IMR-90 (cell line): Measurements from ENCODE around the gene FCMR. TPM values are rescaled to one million over a fixed set of nuclear protein-coding genes. Genes with fewer than 3 reads are reported as not detected.

Experiments
- ATAC-seq: fragments of 200-7000 bp; cut with Tn5 transposase; 2 replicates; pipeline ENCODE4 v1.9.1; 2020; ENCODE audit warnings: low read depth, mild to moderate bottlenecking, moderate library complexity
- BruUV-seq: library from RNA; stranded (reverse); fragments of 400-500 nt; replicated peaks from 2 replicates; lab custom pipeline; 2021; lab: Mats Ljungman, UMichigan
- CTCF ChIA-PET: fragments of 300-600 bp; formaldehyde crosslinking; extraction: SDS; loops from one replicate; lab custom pipeline; 2021; ENCODE audit warnings: antibody characterized with exemption; lab: Yijun Ruan, JAX
- POLR2A ChIA-PET: fragments of 300-600 bp; sonication (Branson Sonifier 250); formaldehyde crosslinking; loops from one replicate; lab custom pipeline; 2022; ENCODE audit warnings: antibody characterized with exemption; ENCODE audit not compliant: unreplicated experiment; lab: Charles Lee
- DNase-seq: peaks from one replicate; pipeline ENCODE4 v3.0.0; 2013
- H2AFZ ChIP-seq: replicated peaks from 2 replicates; pipeline ENCODE3; 2013; ENCODE audit warnings: low read length, mild to moderate bottlenecking; ENCODE audit not compliant: poor library complexity
- H2AK5ac ChIP-seq: 2 replicates; pipeline ENCODE4 v1.6.1; 2013; ENCODE audit warnings: low read depth, low read length, inconsistent platforms
- H2AK9ac ChIP-seq: replicated peaks from 2 replicates; pipeline ENCODE3; 2013; ENCODE audit warnings: mild to moderate bottlenecking, low read depth, low read length, moderate library complexity; ENCODE audit not compliant: poor library complexity
- H2BK120ac ChIP-seq: 2 replicates; pipeline ENCODE4 v1.6.1; 2013; ENCODE audit warnings: low read depth, low read length, inconsistent platforms
- H2BK15ac ChIP-seq: 3 replicates; pipeline ENCODE4 v1.6.1; 2013; ENCODE audit warnings: low read depth, low read length, inconsistent platforms
- H2BK20ac ChIP-seq: 2 replicates; pipeline ENCODE4 v1.6.1; 2013; ENCODE audit warnings: low read depth, mild to moderate bottlenecking, inconsistent platforms, low read length, moderate library complexity
- H2BK5ac ChIP-seq: 2 replicates; pipeline ENCODE4 v1.6.1; 2013; ENCODE audit warnings: mild to moderate bottlenecking, low read depth, low read length, inconsistent platforms; ENCODE audit not compliant: poor library complexity, severe bottlenecking
- H3K14ac ChIP-seq: replicated peaks from 2 replicates; pipeline ENCODE4 v1.6.1; 2013; ENCODE audit warnings: low read depth, low read length, inconsistent platforms
- H3K18ac ChIP-seq: 2 replicates; pipeline ENCODE4 v1.6.1; 2013; ENCODE audit warnings: low read depth, low read length, control low read depth
- H3K23ac ChIP-seq: 2 replicates; pipeline ENCODE4 v1.6.1; 2013; ENCODE audit warnings: low read depth, low read length, inconsistent platforms
- H3K27ac ChIP-seq: 2 replicates; pipeline ENCODE4 v1.5.1; 2013; ENCODE audit warnings: mild to moderate bottlenecking, control low read depth, low read length; ENCODE audit not compliant: insufficient read depth
- H3K27me3 ChIP-seq: 2 replicates; pipeline ENCODE4 v1.6.1; 2013; ENCODE audit warnings: low read length; ENCODE audit not compliant: control insufficient read depth, insufficient read depth
- H3K36me3 ChIP-seq: 2 replicates; pipeline ENCODE4 v1.6.1; 2013; ENCODE audit warnings: low read length, mixed read lengths; ENCODE audit not compliant: control insufficient read depth, insufficient read depth
- H3K4ac ChIP-seq: 2 replicates; pipeline ENCODE4 v1.6.1; 2013; ENCODE audit warnings: low read depth, low read length, inconsistent platforms
- H3K4me1 ChIP-seq: 2 replicates; pipeline ENCODE4 v1.6.1; 2013; ENCODE audit warnings: low read length, mixed read lengths; ENCODE audit not compliant: control insufficient read depth, insufficient read depth
- H3K4me2 ChIP-seq: 2 replicates; pipeline ENCODE4 v1.6.1; 2013; ENCODE audit warnings: low read depth, mild to moderate bottlenecking, control low read depth, low read length, moderate library complexity
- H3K4me3 ChIP-seq: 2 replicates; pipeline ENCODE4 v1.5.1; 2013; ENCODE audit warnings: low read depth, mild to moderate bottlenecking, control low read depth, low read length, moderate library complexity; ENCODE audit not compliant: insufficient read depth
- H3K56ac ChIP-seq: 2 replicates; pipeline ENCODE4 v1.6.1; 2013; ENCODE audit warnings: low read length, inconsistent platforms; ENCODE audit not compliant: insufficient read depth; ENCODE audit errors: extremely low read depth
- H3K79me1 ChIP-seq, 2 experiments: 2 replicates each; pipeline ENCODE4 v1.6.1; 2013; ENCODE audit warnings: low read length in 2 of 2, inconsistent platforms in 1 of 2, low read depth in 1 of 2
- H3K9ac ChIP-seq: 2 replicates; pipeline ENCODE4 v1.6.1; 2013; ENCODE audit warnings: low read depth, low read length, control low read depth
- H3K9me1 ChIP-seq: 2 replicates; pipeline ENCODE4 v1.6.1; 2013; ENCODE audit warnings: low read length, inconsistent platforms; ENCODE audit not compliant: insufficient read depth
- H3K9me3 ChIP-seq: 2 replicates; pipeline ENCODE4 v1.6.1; 2013; ENCODE audit warnings: low read length; ENCODE audit not compliant: control insufficient read depth, insufficient read depth
- H4K20me1 ChIP-seq: 2 replicates; pipeline ENCODE4 v1.6.1; 2013; ENCODE audit warnings: low read length, inconsistent platforms; ENCODE audit not compliant: insufficient read depth
- H4K5ac ChIP-seq: 2 replicates; pipeline ENCODE4 v1.6.1; 2013; ENCODE audit warnings: mild to moderate bottlenecking, low read depth, low read length, control low read depth
- H4K8ac ChIP-seq, 2 experiments: 2 replicates each; pipeline ENCODE4 v1.6.1; 2013; ENCODE audit warnings: low read depth in 2 of 2, low read length in 2 of 2, control low read depth in 1 of 2, inconsistent platforms in 1 of 2
- H4K91ac ChIP-seq: 2 replicates; pipeline ENCODE4 v1.6.1; 2013; ENCODE audit warnings: low read depth, low read length, inconsistent platforms; ENCODE audit not compliant: insufficient read depth
- BHLHE40 ChIP-seq: fragments of 150-350 bp; IDR thresholded peaks from 2 replicates; pipeline ENCODE4 v1.6.1; 2016; ENCODE audit warnings: mild to moderate bottlenecking, low read depth, low read length
- CEBPB ChIP-seq: IDR thresholded peaks from 2 replicates; pipeline ENCODE4 v1.6.1; 2012; ENCODE audit warnings: low read depth, low read length, improper control_type of control experiment
- CHD1 ChIP-seq: IDR thresholded peaks from 2 replicates; pipeline ENCODE4 v1.6.1; 2012; ENCODE audit warnings: low read depth, low read length, improper control_type of control experiment
- FOS ChIP-seq: fragments of 150-350 bp; IDR thresholded peaks from 2 replicates; pipeline ENCODE4 v1.6.1; 2016; ENCODE audit warnings: low read depth, low read length
- MAFK ChIP-seq: IDR thresholded peaks from 2 replicates; pipeline ENCODE4 v1.6.1; 2012; ENCODE audit warnings: low read depth, low read length, improper control_type of control experiment
- MAZ ChIP-seq: IDR thresholded peaks from 2 replicates; pipeline ENCODE4 v1.6.1; 2012; ENCODE audit warnings: low read depth, mild to moderate bottlenecking, low read length, improper control_type of control experiment, moderate library complexity, borderline replicate concordance
- MXI1 ChIP-seq: IDR thresholded peaks from 2 replicates; pipeline ENCODE4 v1.6.1; 2012; ENCODE audit warnings: low read depth, mild to moderate bottlenecking, low read length, moderate library complexity, borderline replicate concordance
- NFE2L2 ChIP-seq: fragments of 150-350 bp; IDR thresholded peaks from 2 replicates; pipeline ENCODE4 v1.6.1; 2016; ENCODE audit warnings: low read depth, mild to moderate bottlenecking, low read length
- POLR2A ChIP-seq: IDR thresholded peaks from 2 replicates; pipeline ENCODE4 v1.6.1; 2012; ENCODE audit warnings: mild to moderate bottlenecking, low read depth, low read length
- RAD21 ChIP-seq: IDR thresholded peaks from 2 replicates; pipeline ENCODE4 v1.6.1; 2012; ENCODE audit warnings: low read length, improper control_type of control experiment
- RCOR1 ChIP-seq: IDR thresholded peaks from 2 replicates; pipeline ENCODE4 v1.6.1; 2012; ENCODE audit warnings: mild to moderate bottlenecking, low read length, improper control_type of control experiment; ENCODE audit not compliant: insufficient replicate concordance
- RFX5 ChIP-seq: IDR thresholded peaks from 2 replicates; pipeline ENCODE4 v1.8.0; 2012; ENCODE audit warnings: low read depth, mild to moderate bottlenecking, low read length, moderate library complexity
- SMC3 ChIP-seq: fragments of 150-350 bp; IDR thresholded peaks from 2 replicates; pipeline ENCODE4 v1.6.1; 2016; ENCODE audit warnings: low read depth, mild to moderate bottlenecking, antibody characterized with exemption, low read length, moderate library complexity
- WGBS, 2 experiments: methylation state at CpG; one replicate each; pipeline versions ENCODE4 v1.1.5 to v1.1.7; 2013; ENCODE audit warnings: missing lambda C conversion rate in 2 of 2; ENCODE audit not compliant: insufficient read length in 1 of 2; ENCODE audit errors: extremely low coverage in 2 of 2; 5-methylcytosine and 5-hydroxymethylcytosine counted together
- dilution Hi-C: fragments of 300-500 bp; cut with HindIII; formaldehyde crosslinking; loops from one replicate; pipeline ENCODE4 v1.14.3; 2018; ENCODE audit warnings: low sequenced_read_pairs; ENCODE audit not compliant: unreplicated experiment
- in situ Hi-C: fragments of 300-500 bp; cut with MboI; formaldehyde crosslinking; loops from 3 replicates; pipeline ENCODE4 v1.14.3; 2019; ENCODE audit warnings: low sequenced_read_pairs, inconsistent platforms, mixed read lengths
- intact Hi-C: fragments of 100-400 bp; cut with micrococcal nuclease; formaldehyde crosslinking; loops from 2 replicates; pipeline ENCODE4 v1.10.0; 2022
- polyA plus RNA-seq, 3 experiments: library from polyadenylated mRNA; depleted of rRNA; stranded (reverse); fragments of >200 nt; gene quantifications; 2 replicates each; pipeline ENCODE4 v1.2.3, GENCODE V29; 2012; ENCODE audit warnings: low replicate concordance in 1 of 3
- total RNA-seq: library from RNA; depleted of rRNA; stranded (reverse); fragments of >200 nt; gene quantifications from 2 replicates; pipeline ENCODE4 v1.2.3, GENCODE V29; 2012
- TF ChIP-seq, protein P1 (sequence below): conservative IDR thresholded peaks from 2 replicates; pipeline ENCODE4 v1.5.1; 2012; ENCODE audit warnings: mild to moderate bottlenecking, low read depth, low read length, improper control_type of control experiment
- TF ChIP-seq, protein P2 (sequence below): fragments of 150-350 bp; IDR thresholded peaks from 2 replicates; pipeline ENCODE4 v1.6.1; 2017; ENCODE audit warnings: mild to moderate bottlenecking, antibody characterized with exemption, low read length, low read depth
- TF ChIP-seq, protein P3 (sequence below): fragments of 150-350 bp; IDR thresholded peaks from 2 replicates; pipeline ENCODE4 v1.6.1; 2016; ENCODE audit warnings: low read depth, mild to moderate bottlenecking, low read length, moderate library complexity, borderline replicate concordance

FCMR gene
- total and polyA plus RNA-seq, 2 of the 4 experiments (the other 2 are of a cell fraction), result 0.09 TPM; not detected in 1

DNA sequence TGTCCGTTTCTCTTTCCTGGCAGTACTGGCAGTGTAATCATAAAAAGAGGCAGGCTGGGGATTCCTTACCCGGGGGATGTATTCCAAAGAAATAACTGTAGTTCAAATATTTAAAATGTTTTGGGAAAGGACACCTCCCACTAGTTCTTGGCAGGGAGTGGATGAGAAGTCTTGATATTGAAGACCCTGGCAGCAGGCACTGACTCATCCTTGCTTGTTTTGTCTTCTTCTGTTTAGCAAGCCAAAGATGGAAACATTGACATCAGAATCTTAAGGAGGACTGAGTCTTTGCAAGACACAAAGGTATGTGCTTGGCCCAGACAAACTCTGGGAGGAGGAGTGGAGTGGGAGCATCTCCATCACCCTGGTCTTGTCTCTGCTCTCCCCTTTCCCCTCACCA, 55.7 kb downstream of the FCMR start:
- in situ Hi-C loops (no loop called here), dilution Hi-C loops (no loop called here), intact Hi-C loops (no loop called here)
- DNase-seq, result peak; percentile 51
- Histone ChIP-seq H3K27ac (no peak overlapping the region), H3K27me3 (peaks cover 3% of the 10 kb centered on the region; the same call in 1 of the 2 replicates), H2BK120ac (peak overlapping the region; percentile 91; the same call in 1 of the 2 replicates), H3K36me3 (no peaks in the 10 kb centered on the region), H2AFZ (peak overlapping the region; percentile 8), H4K91ac (peak overlapping the region; percentile 46; the same call in 1 of the 2 replicates), H4K20me1 (no peaks in the 10 kb centered on the region), H3K4me3 (no peak overlapping the region), H3K23ac (peak overlapping the region; percentile 67; the same call in 1 of the 2 replicates), H4K5ac (peak overlapping the region; percentile 41; the same call in 1 of the 2 replicates), H3K18ac (no peak overlapping the region), H2AK5ac (peak overlapping the region; percentile 77; the same call in 1 of the 2 replicates), H3K9ac (no peak overlapping the region), H3K79me1 (no peaks in the 10 kb centered on the region), H2BK15ac (peak overlapping the region; percentile 61; the same call in 2 of the 3 replicates), H3K14ac (peak overlapping the region; percentile 73), H3K4me2 (no peak overlapping the region), H4K8ac (peak overlapping the region in 1 of 2 experiments; percentile 65; a peak in 1 of 4 replicates), H3K9me1 (peaks cover 12% of the 10 kb centered on the region), H2BK5ac (peak overlapping the region; percentile 63), H3K9me3 (no peaks in the 10 kb centered on the region), H3K4me1 (peaks cover 6% of the 10 kb centered on the region), H2AK9ac (no peak overlapping the region), H3K4ac (peak overlapping the region; percentile 91), H3K56ac (peak overlapping the region; percentile 59; the same call in 1 of the 2 replicates), H2BK20ac (peak overlapping the region; percentile 91)
- CTCF ChIA-PET, result interaction anchor here (1.1 kb wide), 3 partner anchors 20 to 22 kb away, joined by 3 to 4 read pairs (median 3); no protein-coding TSS in a partner anchor
- no peak; the same call in none of the 2 replicates for ATAC-seq
- no CpG with 5 or more reads among the region's 2 CpGs for WGBS, 2 experiments
- TF ChIP-seq RFX5 (no peak), MAFK (no peak), BHLHE40 (no peak), MAZ (no peak), RAD21 (no peak), POLR2A (no peak), NFE2L2 (no peak), CEBPB (no peak), RCOR1 (no peak), CHD1 (no peak), SMC3 (no peak), MXI1 (no peak), FOS (no peak)
- TF ChIP-seq, protein P1, sequence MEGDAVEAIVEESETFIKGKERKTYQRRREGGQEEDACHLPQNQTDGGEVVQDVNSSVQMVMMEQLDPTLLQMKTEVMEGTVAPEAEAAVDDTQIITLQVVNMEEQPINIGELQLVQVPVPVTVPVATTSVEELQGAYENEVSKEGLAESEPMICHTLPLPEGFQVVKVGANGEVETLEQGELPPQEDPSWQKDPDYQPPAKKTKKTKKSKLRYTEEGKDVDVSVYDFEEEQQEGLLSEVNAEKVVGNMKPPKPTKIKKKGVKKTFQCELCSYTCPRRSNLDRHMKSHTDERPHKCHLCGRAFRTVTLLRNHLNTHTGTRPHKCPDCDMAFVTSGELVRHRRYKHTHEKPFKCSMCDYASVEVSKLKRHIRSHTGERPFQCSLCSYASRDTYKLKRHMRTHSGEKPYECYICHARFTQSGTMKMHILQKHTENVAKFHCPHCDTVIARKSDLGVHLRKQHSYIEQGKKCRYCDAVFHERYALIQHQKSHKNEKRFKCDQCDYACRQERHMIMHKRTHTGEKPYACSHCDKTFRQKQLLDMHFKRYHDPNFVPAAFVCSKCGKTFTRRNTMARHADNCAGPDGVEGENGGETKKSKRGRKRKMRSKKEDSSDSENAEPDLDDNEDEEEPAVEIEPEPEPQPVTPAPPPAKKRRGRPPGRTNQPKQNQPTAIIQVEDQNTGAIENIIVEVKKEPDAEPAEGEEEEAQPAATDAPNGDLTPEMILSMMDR, result no peak
- TF ChIP-seq, protein P2, sequence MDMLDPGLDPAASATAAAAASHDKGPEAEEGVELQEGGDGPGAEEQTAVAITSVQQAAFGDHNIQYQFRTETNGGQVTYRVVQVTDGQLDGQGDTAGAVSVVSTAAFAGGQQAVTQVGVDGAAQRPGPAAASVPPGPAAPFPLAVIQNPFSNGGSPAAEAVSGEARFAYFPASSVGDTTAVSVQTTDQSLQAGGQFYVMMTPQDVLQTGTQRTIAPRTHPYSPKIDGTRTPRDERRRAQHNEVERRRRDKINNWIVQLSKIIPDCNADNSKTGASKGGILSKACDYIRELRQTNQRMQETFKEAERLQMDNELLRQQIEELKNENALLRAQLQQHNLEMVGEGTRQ, result no peak
- TF ChIP-seq, protein P3, sequence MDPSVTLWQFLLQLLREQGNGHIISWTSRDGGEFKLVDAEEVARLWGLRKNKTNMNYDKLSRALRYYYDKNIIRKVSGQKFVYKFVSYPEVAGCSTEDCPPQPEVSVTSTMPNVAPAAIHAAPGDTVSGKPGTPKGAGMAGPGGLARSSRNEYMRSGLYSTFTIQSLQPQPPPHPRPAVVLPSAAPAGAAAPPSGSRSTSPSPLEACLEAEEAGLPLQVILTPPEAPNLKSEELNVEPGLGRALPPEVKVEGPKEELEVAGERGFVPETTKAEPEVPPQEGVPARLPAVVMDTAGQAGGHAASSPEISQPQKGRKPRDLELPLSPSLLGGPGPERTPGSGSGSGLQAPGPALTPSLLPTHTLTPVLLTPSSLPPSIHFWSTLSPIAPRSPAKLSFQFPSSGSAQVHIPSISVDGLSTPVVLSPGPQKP, result no peak
- BruUV-seq, result no TSS peak
- POLR2A ChIA-PET, result interaction anchor here (0.6 kb wide), 1 partner anchor 27 kb away, joined by 14 read pairs; no protein-coding TSS in a partner anchor
